ENCODE data around the gene CPS1.

CPS1 gene

DNA sequence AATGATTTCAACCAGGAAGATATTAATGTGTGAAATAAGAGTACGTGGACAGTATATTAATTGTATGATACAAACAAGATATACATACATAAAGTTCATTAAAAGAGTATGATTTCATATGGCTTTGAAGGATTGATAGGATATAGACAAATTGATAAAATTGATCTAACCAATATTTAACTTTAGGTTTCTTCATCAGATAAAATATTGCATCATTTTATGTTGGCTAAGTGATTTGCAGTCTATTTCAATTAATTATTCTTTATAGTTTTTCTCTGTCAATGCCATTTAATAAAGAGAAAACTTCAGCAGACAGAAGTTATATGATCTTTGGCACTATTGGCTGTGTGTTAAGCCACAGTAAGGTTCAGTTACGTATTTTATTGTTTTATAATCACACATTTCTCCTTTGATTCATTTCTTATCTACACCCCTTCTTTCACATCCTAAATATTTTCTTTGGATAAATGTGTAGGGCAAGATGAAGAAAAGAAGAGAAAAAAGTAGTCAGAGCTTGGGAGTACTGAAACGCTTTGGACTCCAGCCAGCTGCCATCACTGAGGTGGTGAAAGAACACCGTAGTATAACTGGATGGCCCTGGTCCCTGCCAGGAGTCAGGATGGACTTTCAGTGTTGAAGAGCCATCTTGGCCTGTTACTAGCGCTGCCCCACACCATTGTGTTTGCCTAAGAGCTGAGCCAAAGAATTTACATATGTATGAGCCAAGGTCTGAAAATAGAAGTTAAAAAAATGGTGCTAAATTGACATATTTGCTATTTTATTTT, 9.8 kb upstream of the CPS1 start:
- DNase-seq (ENCODE audit: low read depth in 2 of 2), result no peak

DNA sequence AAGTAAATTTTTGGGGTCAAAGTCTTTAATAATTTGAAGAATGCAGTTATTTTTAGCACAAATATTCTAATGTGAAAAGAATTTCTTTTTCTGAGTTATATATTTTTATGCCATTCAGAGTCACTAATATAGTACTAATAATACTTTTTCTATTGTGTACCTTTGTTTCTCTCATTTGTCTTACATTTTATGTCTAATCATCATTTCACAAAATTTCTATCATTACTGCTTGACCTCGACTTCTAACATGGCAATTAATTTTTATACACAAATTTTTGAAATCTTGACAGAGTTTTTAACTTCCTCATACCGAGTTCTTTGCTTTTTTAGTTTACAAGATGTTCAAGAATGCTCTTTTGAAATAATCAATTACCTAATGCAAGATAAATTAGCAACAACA, 8.4 kb upstream of the CPS1 start:
- DNase-seq (ENCODE audit: low read depth in 2 of 2), result no peak

GRCh38 chr2:210548878-210549384, 7.5 kb upstream of the CPS1 start:
- DNase-seq (ENCODE audit: low read depth in 2 of 2), result no peak

GRCh38 chr2:210551001-210551400, 5.4 kb upstream of the CPS1 start:
- no peak for DNase-seq (ENCODE audit: low read depth in 2 of 2)

DNA sequence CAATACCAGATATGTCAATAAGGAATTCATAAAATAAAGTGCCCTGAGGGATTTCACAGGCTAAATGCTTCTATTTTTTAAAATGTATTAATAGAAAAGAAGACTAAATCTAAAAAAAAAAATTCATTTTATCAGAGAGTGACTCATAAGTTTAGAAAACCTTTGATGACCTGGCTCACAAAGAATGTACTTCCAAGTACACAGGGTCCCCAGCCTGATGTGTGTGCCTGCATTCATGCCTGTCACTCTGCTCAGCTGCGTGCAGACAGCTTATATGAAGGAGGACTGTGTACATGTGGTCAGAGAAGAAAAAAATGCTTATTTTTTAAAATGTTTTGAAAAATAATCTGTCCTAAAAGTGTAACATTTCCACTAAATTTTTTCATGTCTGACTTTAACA, 3.0 kb upstream of the CPS1 start:
- DNase-seq (ENCODE audit: low read depth in 2 of 2), result no peak

DNA sequence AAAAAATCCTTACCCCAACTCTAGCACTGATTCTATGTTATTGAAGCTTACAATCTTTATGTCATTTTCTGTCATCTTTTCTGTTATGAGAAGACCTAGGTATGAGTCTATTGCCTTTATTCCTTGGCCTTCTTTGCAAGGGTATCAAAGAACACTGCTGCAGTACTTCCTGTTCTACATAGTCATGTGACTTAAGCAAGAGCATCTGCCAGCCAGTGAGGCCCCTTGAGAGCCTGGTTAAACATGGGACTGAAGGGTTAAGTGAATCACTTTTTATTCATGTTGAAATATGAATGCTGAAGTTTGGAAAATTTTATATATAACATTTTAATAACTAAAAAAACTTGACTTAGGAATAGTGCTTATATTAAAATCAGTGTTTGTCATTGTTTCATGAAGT, 844 bp upstream of the CPS1 start:
- DNase-seq (ENCODE audit: low read depth in 2 of 2), result no peak

- DNase-seq (ENCODE audit: low read depth in 2 of 2), result no peak
These were observed 1.3 kb downstream of the CPS1 start for GRCh38 chr2:210557721-210558120.

DNA sequence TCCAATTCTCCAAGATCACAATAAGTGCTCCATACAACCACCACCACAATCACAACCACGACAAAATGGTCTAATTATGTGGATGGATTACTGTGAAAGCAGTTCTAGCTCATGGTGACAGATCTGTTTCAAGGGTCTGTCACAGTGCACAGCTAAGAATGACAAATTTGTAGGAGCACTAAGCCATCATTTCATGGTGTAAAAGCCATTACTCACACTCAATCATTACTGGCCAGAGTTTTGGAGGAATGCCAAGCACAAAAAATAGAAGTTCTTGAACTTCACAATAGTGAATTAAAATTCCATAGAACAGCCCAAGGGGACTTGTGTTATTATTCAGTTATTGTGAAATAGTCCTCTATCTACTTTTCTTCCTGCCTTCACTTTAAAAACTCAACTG, 2.3 kb downstream of the CPS1 start:
- DNase-seq (ENCODE audit: low read depth in 2 of 2), result no peak

- DNase-seq (ENCODE audit: low read depth in 2 of 2), result no peak
These were observed 2.8 kb downstream of the CPS1 start for GRCh38 chr2:210559182-210559581.

DNA sequence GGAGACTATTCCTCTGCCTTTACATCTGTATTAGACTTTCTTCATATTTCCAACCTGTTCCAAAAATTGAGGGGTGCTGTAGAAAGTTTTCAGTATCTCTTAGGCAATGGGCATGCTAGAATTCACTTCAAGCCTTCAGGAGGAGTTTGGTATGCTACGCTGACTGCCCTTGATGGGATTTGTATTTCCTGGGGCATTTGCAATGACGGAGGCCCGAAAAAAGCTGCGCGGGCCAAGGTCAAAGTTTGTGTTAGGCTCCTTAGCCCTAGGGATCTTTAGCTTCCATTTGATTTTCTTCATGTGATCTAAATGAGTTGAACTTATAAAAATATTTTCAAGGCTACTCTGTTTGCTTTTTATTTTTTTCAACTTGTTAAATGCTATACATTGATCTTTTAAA, 5.1 kb downstream of the CPS1 start:
- no peak for DNase-seq (ENCODE audit: low read depth in 2 of 2)

- no peak for DNase-seq (ENCODE audit: low read depth in 2 of 2)
These were observed 5.7 kb downstream of the CPS1 start for GRCh38 chr2:210562091-210562490.

GRCh38 chr2:210562502-210563080, 6.2 kb downstream of the CPS1 start:
- DNase-seq (ENCODE audit: low read depth in 2 of 2), result no peak

DNA sequence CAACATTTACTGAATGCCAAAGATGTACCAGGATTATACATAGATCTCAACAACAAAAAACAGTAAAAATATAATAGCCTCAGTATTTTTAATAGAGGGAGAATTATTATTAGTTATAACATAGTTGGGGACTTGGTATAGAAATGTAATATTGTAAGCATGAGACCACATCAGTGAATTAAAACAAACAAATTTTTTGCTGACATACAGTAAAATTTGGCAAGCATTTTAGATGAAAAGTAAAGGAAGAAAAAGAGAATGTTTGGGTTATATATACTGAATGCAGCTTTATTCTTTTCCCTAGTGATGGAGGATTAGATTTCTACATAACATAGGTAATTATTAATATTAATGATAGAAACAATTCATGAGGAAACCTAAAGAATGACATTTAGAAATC, 10.9 kb downstream of the CPS1 start:
- no peak for DNase-seq (ENCODE audit: low read depth in 2 of 2)

- no peak for DNase-seq (ENCODE audit: low read depth in 2 of 2)
These were observed 11.7 kb downstream of the CPS1 start for GRCh38 chr2:210568108-210568507.

DNA sequence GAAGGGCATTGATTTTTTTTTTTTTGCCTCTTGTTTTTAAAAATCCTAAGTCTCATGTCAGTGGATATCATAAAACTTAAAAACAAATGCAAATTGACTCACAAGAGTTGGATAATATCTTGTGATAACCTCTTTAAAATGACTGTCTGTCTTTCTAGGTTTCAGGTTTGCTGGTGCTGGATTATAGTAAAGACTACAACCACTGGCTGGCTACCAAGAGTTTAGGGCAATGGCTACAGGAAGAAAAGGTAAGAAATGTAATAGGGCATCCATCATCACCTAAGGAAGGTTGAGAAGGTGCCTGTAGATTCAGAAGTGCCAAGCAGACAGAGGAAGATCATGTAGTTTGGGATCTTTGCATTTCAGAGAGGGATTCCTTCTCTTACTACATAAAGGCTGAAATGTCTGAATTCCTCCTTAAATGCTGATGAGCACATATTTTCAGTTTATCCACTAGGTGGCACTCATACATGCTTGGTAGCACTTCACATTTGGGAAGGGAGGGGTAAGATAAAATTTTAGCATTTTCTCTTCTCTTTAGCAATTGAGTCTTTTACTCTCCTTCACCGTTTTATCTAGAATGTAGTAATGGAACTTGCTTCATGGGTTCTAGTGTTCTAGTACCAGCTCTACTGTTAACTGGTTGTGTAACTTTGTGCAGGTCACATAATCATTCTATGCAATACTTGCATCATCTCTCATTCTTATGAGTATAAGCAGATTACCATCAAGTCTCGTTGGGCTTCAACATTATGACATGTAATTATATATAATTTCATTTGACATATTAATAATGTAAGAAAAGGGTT, 21.1 kb downstream of the CPS1 start:
- no peak for DNase-seq (ENCODE audit: low read depth in 2 of 2)

DNA sequence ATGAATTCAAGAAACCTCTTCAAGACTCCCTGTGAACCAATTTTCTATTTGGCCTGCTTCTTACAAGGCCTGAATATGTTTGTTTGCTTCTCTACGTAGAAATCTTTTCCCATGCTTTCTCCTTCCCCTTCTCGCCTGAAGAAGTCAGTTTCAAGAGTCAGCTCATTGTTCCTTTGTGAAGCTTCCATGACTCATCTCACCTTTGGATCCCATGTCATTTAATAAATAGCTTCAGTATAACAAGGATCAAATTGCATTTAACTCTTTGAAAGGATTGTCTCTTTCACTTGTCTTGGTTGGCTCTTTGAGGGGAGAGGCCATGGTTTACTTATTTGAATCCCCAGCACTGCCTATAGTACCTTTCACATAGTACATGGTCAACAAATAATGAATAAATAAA, 28.4 kb downstream of the CPS1 start:
- DNase-seq (ENCODE audit: low read depth in 2 of 2), result no peak

- DNase-seq (ENCODE audit: low read depth in 2 of 2), result no peak
These were observed 30.0 kb downstream of the CPS1 start for GRCh38 chr2:210586381-210586780.

DNA sequence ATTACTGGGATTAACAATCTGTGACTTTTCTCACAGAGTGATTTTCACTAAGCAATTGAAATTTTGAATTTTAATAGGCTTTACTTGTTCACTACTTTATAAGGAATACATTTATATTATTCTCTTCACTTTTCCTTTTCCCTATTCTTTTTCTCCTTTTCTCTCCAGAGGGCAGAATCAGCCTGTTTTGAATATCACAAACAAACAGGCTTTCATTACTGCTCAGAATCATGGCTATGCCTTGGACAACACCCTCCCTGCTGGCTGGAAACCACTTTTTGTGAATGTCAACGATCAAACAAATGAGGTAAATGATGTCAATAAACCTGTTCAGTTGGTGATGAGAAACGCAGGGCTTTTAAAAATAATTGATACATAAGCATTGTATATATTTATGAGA, 35.3 kb downstream of the CPS1 start:
- no peak for DNase-seq (ENCODE audit: low read depth in 2 of 2)

- no peak for DNase-seq (ENCODE audit: low read depth in 2 of 2)
These were observed 36.3 kb downstream of the CPS1 start for GRCh38 chr2:210592726-210593125.

DNA sequence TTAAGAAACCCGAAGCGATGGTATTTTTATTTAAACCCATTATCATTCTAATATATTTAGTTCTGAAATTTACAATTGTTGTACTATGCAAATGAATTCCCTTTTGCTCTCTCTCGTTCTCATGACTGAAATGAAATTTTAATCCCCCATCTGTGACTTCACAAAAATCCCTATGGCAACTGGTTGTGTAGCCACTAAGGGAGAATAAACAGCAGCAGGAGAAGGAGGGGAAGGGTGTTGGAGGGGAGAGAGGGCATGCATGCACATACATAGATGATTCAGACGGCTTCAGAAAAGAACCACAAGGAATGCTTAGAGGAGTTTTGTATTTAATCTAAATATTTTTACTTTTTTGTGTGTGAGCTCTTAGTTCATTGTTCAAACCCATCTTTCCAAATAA, 36.8 kb downstream of the CPS1 start:
- DNase-seq (ENCODE audit: low read depth in 2 of 2), result no peak

GRCh38 chr2:210598219-210598618, 41.8 kb downstream of the CPS1 start:
- no peak for DNase-seq (ENCODE audit: low read depth in 2 of 2)

GRCh38 chr2:210599476-210599875, 43.1 kb downstream of the CPS1 start:
- DNase-seq (ENCODE audit: low read depth in 2 of 2), result no peak

DNA sequence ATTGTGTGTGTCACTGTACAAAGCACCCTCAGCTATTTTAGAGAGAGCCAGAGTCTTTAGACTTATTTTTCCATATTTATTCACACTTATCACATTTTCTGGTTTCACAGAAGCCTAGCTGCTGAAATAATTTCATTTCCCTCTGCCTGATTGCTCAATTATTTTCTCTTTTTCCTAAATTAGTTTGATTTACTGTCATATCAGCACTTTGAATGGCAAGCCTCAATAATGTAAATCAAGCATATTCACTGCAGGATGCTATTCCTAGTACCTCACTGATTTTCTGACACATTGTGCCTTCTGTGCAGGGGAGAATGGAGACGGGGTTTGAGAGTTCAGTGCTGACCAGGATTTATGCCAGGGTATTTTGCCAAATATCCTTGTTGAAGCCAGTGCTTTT, 48.3 kb downstream of the CPS1 start:
- no peak for DNase-seq (ENCODE audit: low read depth in 2 of 2)

Measured in activated CD8-positive, alpha-beta memory T cell treated with anti-CD3 and anti-CD28 coated beads for 4 hours (primary cell).